ENCODE results near the gene KCNJ9.
A peak's percentile ranks its signal among the peaks of the same experiment; 100 is the strongest.
"Not testable (repeated sequence)": the region's sequence is repeated elsewhere in the genome, so short reads cannot be mapped to it uniquely, and the experiment has no call there.

The KCNJ9 gene

GRCh38 chr1:160081261-160081936 lies at the start of gene KCNJ9:
Gene KCNJ9, plus strand, starts transcription at chr1:160081538. Its CDS starts 2,493 bp downstream, at chr1:160084031.
- no peak for DNase-seq

DNA sequence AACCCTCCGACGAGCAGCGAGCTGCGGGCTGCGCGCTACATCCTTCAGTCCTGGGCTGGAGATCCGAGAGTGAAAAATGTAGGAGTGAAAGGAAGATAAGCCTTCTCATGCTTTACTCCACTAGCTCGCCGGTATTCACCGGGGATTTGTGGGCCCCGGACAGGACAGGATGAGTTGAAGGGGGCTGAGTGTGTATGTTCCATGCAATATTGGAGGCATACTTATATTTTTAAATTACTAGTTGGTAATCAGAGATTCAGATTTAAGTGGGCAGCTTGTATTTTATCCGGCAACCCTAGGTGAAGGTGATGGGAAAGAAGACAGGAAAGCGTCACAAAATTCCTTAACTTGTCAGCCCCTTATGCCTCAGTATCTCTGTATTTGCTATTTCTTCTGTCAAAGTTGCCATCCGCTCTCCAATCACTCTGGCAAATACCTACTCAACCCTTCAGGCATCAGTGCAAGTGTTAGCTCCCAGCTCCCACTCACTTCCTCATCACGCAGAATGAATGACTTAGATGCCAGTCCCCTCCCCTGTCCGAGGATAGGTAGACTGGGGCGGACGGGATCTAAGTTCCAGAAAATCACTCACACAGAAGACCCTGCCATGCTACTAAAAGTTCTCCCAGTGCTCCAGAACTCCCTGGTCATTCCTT lies 49.0 kb upstream of the KCNJ9 start:
- DNase-seq = no peak

DNA sequence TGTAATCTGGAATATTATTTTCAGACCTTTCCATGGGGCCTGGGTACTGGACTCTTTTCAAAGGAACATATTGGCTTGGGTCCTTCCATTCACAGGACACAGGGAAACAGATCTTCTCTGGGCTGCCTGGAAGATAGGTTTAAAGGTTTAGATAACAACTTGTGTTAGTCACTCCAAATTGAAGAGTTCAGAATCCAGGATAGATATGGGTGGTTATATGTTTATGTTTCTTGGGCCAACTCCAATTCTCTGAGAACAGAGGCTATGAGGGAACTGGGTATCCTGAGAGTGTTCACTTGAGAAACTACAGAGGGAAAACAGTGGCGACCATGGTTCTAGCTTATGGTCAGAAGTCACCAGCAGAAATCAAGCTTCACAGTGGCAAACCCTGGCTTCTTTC lies 40.9 kb upstream of the KCNJ9 start:
- DNase-seq = no peak

GRCh38 chr1:160043543-160043942 lies 37.8 kb upstream of the KCNJ9 start:
- DNase-seq = no peak

DNA sequence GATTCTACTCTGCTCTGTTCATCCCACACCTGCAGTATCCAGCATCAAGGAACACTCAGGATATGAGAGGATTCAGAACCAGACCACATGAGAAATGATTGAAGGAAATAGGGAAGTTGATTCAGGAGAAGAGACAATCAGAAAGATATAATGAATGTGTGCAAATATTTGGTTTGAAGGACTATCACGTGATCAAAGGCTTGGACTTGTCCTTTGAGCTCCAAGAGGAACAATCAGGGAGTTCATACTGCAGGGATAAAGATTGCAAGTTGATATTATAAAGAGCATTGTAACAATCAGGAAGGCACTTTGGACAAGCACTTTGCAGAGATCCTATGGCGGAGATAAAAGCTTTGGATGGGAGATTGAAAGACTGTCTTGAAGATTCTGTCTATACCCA lies 35.7 kb upstream of the KCNJ9 start:
- DNase-seq = no peak

DNA sequence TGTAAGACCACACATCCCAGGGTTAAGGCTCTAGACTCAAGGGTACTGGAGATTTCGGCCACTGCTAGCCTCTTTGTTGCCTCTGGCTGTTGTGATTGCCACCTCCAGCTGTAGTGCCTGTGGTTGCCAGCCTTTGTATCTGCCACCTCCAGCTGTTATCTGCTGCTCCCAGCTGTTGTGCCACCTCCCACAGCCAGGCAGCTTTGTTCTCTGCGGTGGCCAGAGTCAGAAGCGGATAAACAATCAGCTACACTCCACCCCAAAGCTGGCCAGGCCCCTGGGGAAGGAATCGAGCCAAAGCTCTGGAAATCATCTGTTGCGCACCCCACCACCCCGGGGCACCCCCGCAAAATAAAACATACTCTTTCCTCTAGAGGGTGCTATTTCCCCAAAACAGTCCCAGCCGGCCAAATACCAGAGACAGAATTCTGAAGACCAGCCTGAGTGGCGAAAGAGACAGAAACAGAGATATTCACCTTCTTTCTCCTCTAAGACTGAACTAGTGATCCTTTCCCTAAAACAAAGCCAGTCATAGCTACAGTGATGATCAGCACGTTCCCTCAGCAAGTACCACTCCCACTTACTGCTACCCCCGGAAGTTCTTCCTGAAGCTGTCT lies 34.7 kb upstream of the KCNJ9 start:
- DNase-seq = peak; percentile 44 to 82

DNA sequence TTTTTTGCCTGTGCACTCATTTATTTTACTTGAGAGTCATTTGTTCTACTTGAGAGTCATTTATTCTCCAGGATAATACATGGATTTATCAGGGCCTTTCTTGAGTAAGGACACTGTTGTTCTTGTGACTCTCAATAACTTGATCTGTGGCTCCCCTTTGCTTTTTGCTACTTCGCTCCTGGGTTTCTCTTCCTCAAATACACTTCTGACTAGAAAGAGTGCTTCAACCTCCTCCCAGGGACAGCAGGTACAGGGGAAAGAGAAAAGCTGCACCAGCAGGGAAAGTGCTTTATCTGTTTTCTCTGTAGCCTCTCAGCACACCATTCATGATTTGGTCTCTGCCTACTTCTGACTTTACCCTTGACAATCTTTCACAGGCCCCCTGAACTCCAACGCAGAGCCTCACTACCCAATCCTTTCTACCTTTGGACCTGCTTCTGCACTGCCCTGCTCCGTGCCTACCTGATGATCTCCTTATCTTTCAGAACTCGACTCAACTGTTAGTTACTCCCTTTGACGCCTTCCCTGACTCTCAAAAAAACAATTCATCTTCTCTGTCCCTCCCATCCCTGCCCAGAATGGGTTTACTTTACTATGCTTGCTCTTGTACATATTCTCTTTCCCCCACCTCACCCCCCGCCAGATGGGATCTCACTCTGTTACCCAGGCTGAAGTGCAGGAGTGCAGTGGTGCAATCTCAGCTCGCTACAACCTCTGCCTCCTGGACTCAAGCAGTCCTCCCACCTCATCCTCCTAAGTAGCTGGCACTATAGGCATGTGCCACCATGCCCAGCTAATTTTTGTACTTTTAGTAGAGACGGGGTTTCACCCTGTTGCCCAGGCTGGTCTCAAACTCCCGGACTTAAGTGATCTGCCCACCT lies 34.0 kb upstream of the KCNJ9 start:
- no peak for DNase-seq

- no peak for DNase-seq
Observed at GRCh38 chr1:160048335-160048734, 33.0 kb upstream of the KCNJ9 start.

DNA sequence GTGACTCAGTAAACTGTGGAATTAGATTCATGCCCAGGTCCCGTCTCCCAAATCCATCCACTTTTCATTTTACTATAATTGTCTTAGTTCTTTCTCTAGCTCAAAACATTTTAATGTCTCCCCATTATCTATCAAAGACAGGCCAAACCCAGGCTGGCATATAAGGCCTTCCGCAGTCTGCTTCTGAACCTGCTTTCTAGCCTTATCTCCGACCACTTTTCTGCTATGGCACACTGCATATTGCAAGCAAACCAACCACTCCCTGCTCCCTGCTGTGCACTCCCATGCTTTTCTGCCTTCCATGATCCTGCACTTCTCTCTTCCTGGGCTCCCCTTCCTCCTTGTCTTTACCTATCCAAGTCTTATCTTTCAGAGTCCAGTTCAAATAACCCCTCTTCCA lies 32.2 kb upstream of the KCNJ9 start:
- DNase-seq = no peak

DNA sequence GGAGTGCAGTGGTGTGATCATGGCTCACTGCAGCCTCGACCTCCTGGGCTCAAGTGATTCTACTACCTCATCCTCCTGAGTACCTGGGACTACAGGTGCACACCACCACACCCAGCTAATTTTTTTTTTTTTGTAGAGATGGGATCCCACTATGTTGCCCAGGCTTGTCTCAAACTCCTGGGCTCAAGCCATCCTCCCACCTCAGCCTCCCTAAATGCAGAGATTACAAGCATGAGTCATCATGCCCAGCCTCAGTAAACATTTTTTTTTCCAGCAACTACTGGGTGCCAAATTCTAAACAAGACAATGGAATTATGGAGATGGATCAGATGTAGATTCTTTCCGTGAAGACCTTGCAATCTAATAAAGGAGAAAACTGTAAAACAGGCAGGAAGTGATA lies 31.2 kb upstream of the KCNJ9 start:
- DNase-seq = not testable (repeated sequence)

DNA sequence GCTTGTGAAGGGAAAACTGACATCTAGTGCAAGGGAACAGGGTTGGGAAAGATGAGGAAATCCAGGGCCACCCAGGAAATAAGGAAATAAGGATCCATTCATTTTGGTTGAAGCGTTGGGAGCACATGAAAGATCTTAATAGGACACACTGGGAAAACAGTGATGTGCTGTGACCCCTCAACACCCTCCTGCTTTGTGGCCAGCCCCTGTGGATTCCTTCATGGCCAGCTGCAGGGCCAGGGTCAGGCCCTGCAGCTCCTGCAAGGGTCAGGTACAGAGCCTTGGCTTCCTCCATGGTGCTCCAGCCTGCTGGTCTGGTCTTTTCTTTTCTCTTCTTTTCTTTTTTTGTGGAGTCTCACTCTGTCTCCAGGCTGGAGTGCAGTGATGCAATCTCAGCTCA lies 30.7 kb upstream of the KCNJ9 start:
- DNase-seq = no peak

GRCh38 chr1:160052936-160053335 lies 28.4 kb upstream of the KCNJ9 start:
- DNase-seq = no peak

DNA sequence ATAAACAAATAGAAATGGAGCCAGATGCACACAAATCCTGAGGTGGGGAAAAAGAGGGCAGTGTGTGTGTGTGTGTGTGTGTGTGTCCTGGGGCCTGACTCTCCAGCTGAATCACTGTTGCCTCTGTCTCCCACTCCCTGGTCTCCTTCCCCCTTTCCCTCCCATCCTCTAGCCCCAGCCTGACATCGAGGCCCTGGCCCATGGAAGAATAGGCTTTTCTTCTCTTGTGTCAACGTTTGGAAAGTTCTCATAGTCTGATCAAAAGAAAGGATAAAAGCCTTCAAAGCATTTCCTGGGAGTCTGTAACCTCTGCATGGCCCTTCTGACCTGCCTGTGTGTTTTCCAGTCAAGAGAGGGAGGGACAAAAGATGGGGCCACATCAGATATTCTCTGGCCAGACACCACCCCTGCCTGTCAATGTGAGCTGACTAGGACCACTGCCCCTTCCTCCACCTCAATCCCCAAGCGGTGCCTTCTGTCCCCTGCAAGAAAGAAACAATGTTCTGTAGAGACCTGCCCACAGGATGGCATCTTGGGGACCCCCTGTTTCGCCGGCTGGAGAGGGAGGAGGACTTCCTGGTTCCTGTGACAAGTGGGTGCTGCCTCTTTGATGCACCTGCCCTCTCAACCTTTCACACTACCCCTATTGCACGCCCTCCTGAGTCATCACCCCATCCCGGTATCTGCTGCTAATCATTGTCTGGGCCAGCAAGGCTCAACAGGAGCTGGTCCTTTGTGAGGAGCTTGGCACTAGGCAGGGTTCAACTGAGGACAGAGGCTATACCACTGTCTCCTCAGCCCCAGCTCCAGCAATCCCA lies 27.6 kb upstream of the KCNJ9 start:
- no peak for DNase-seq

DNA sequence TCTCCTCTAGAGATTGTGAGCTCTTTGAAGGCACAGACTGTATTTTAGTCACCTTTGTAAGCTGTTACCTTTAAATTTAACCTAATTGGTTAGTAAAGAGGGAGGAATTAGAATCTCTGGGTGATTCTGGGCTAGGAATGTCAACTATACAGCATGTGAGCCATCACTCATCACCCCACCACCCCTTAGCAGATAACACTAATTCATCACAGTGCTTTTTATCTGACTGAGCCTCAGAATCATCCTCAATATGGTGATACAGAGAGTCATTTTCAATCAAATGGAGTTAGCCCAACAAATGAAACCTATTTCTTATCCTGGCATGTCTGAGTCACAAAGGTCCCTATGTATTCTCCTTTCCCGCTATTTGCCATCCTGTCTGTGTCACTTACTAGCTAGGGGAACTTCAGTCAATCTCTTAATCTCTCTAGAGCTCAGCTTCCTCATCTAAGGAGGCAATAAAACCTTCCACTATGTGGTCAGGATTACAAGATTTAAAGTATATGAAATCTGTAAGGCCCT lies 24.6 kb upstream of the KCNJ9 start:
- peak in 1 of 2 donors; percentile 13 for DNase-seq

GRCh38 chr1:160058087-160058486 lies 23.3 kb upstream of the KCNJ9 start:
- DNase-seq = no peak

- DNase-seq = no peak
Observed at GRCh38 chr1:160061369-160062229, 19.7 kb upstream of the KCNJ9 start.

GRCh38 chr1:160062230-160062532 lies 19.2 kb upstream of the KCNJ9 start:
- DNase-seq = no peak

DNA sequence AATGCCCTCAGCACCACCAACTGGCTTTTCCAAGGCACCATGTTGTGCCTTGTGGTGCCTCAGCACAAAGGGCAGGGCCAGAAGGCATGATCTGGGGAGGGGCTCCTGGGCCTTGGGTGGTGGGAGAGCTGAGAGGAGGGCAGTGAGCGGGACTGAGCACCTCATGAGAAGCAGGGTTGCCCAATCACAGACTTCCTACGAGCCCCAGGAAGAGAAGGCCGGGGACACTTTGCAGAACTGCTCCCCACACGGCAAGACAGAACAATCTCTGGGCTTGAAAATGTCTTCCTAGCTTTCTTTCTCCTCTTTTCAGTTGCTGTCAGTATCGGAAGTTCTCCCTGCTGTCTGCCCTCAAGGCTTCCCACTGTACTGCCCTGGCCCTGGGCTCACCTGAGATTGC lies 18.2 kb upstream of the KCNJ9 start:
- DNase-seq = no peak

- DNase-seq = no peak
Observed at GRCh38 chr1:160064164-160064563, 17.2 kb upstream of the KCNJ9 start.

- DNase-seq = no peak
Observed at GRCh38 chr1:160064746-160065145, 16.6 kb upstream of the KCNJ9 start.

All from inflammatory macrophage treated with lipopolysaccharide for 1 hour (primary cell).